AG09319 (cell line): ENCODE measurements around the gene AUTS2.

Source experiments
- DNase-seq: peaks from one replicate; pipeline ENCODE4 v3.0.0-alpha.2; 2010; ENCODE audit warnings: low read depth; ENCODE audit errors: extremely low read depth
- TF ChIP-seq, protein P1 (sequence below): IDR thresholded peaks from 2 replicates; pipeline ENCODE4 v1.5.1; 2011; ENCODE audit warnings: low read depth, mild to moderate bottlenecking, inconsistent platforms, low read length, moderate library complexity

AUTS2 gene

DNA sequence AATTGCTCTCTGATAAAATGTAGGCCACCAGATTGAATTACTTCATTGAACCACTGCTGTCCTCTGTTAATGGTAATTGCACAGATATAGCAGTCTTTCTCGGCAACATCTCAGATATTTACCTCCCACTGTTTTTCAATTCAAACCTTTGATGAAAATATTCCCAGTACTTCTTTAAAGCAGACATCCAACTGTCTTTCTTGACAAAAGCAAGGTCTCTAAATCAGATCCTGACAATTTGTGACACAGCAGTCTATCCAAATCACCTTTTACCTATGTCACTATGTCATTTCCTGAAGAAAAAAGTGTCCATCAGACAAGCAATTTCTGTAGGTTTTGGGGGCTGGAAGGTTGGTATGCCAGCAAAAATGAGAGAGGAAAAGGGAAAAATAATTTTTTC is 555.7 kb downstream of the AUTS2 start:
- DNase-seq = no peak

DNA sequence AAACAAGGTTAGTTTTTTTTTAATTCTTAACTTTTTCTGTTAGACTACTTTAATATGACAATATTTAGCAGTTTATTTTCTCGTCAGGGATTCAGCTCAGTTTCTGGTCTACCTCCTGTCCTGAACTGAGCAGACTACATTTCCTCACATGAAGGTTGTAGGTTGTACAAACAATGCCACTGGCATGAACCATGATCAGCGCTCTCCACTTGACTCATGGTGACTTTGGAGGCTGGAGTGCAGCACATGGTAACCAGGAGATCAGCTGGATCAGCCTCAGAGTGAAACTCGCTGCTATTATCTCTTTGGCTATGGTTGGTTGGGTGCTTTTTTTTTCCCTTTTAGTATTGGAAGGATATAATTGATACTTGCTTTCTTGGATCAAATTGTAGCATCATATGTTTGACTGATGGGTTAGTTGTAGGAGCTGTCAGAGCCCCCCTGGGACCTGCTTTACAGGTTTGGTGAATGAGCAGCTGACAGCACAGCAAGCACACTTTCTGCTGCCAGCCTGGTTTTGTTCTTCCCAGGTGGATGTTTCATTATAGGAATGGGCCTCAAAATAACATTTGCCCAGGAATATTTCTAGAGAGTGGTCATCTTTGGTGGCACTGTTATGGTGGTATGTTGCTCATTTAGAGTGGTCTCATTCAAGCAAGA is 556.4 kb downstream of the AUTS2 start:
- TF ChIP-seq, protein P1, sequence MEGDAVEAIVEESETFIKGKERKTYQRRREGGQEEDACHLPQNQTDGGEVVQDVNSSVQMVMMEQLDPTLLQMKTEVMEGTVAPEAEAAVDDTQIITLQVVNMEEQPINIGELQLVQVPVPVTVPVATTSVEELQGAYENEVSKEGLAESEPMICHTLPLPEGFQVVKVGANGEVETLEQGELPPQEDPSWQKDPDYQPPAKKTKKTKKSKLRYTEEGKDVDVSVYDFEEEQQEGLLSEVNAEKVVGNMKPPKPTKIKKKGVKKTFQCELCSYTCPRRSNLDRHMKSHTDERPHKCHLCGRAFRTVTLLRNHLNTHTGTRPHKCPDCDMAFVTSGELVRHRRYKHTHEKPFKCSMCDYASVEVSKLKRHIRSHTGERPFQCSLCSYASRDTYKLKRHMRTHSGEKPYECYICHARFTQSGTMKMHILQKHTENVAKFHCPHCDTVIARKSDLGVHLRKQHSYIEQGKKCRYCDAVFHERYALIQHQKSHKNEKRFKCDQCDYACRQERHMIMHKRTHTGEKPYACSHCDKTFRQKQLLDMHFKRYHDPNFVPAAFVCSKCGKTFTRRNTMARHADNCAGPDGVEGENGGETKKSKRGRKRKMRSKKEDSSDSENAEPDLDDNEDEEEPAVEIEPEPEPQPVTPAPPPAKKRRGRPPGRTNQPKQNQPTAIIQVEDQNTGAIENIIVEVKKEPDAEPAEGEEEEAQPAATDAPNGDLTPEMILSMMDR = no peak
- DNase-seq = no peak

More for the DNA sequence above, 555.7 kb downstream of the AUTS2 start:
- TF ChIP-seq, protein P1 = no peak

DNA sequence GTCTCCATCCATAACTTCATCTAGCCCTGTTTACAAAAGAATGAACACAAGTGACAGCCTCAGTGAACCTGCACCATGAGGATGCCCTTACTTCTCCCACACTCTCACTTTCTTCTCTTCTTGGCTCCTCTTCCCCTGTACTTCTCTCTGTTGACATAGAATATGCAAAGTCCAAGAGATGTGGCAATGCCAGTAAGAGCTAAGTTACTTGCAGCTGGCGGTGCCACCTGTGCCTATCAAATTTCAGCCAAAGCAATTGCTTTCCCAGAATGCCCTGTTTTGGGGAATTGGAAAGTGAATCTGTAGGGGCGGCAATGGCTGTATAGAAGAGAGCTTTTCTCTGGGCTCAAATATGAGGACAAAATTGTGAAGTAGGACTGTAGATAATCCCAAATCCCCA is 557.8 kb downstream of the AUTS2 start:
- TF ChIP-seq, protein P1 = no peak
- no peak for DNase-seq

DNA sequence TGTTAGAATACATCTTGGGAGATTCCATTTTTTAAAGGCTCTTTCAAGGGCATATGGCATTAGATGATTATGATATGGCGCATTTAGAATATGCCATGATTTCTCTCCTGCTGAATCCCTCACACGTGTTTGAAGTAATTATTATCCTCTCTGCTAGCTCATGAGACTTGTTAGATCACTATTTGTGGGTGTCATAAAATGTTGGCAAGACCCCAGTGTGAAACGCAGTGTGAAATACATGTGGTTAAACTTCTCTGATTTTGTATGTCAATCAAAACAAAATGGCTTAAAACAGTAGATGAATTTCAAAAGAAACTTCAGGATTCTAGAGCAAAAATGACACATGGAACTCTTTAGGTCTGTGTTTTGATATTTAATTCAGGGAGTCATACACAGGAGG is 560.8 kb downstream of the AUTS2 start:
- TF ChIP-seq, protein P1 = no peak

DNA sequence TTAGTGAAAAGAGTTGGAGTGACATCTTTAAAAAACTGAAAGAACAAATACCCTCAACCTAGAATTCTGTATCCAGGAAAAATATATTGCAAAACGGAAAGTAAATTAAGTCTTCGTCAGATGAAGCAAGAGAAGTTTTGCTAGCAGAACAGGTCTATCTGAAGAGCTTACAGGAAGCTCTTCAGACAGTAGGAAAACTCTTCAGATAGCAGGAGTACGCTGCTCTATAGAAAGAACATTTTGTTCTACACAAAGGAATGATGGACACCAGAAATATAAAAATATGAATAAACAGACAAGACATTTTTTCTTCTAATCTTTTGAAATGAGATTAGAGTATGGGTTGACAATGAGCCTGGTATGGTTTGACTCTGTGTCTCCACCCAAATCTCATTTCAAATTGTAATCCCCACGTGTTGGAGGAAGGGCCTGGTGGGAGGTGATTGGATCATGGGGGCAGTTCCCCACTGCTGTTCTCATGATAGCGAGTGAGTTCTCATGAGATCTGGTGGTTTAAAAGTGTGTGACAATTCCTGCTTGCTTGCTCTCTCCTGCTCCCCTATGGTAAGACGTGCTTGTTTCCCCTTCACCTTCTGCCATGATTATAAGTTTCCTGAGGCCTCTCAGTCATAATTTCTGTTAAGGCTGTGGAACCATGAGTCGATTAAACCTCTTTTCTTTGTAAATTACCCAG is 567.3 kb downstream of the AUTS2 start:
- TF ChIP-seq, protein P1 = no peak

More for the DNA sequence above, 560.8 kb downstream of the AUTS2 start:
- DNase-seq = no peak

DNA sequence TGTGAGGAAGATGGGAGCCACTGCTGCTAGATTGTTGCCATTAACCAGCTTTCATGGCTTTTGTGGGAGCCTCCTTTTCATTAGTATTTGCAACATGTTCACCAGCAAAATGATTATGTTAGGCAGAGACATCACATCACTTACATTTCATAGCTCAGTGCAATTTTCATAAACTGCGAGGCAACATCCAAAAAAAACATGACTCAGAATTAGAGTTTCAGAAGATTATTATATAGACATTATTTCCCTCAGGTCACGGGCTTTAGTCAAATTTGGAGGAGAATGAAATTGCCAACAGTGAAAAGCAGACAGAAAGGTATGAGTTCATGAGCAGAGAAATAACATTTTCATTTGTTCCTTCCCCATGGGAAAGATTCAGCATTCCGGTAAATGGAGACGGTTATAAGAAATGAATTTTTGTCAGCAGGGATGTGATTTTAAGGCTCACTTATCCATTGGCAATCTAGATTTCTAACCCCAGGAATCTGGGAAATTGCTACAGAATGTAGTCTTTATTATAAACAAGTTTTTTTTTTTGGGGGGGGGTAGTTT is 573.2 kb downstream of the AUTS2 start:
- TF ChIP-seq, protein P1 = no peak
- DNase-seq = no peak

More for the DNA sequence above, 567.3 kb downstream of the AUTS2 start:
- no peak for DNase-seq

DNA sequence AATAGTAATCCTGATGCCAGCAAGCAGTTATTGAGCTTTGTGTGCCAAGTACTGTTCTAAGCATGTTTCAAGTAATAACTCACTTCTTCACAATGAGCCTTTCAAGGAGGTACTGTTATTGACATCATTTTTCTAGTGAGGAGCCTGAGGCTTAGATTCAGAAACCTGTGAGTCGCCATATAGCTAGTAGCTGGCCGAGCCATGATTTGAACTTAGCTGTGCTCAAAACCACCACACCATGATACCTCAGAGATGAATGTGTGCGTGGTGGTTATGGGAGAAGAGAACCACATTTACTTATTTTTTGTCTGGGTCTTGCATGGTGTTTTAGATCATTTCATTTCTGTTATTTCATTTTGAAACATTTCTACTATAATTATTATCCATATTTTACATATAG is 578.9 kb downstream of the AUTS2 start:
- TF ChIP-seq, protein P1 = no peak
- no peak for DNase-seq
